Activated CD4-positive, CD25-positive, alpha-beta regulatory T cell treated with anti-CD3 and anti-CD28 coated beads, Interleukin-2, amount 50 U/mL, for 16 hours (primary cell): ENCODE data around the gene PPM1L.

Experiments
- DNase-seq: peaks from one replicate; pipeline ENCODE4 v3.0.0-alpha.2; 2020; ENCODE audit warnings: low read depth, low spot score

The PPM1L gene

DNA sequence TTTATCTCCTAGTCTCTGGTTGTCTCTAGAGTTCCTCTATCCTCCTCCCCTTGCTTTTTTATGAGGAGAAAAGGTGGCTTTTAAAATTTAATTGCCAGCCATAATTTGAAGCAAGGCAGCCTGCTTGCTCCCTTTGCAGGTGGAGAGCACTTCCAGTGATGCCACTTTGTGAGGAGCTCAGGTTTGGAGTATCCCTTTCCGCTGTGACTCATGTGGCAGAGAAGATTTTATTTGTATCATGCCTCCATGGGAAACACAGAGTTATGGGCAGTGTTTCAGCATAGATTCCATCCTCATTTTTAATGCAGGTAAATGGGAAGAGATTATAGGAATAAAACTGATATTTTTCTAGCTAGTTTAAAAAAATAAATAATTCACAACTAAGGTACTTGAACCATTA is 7.0 kb downstream of the PPM1L start:
- no peak for DNase-seq

DNA sequence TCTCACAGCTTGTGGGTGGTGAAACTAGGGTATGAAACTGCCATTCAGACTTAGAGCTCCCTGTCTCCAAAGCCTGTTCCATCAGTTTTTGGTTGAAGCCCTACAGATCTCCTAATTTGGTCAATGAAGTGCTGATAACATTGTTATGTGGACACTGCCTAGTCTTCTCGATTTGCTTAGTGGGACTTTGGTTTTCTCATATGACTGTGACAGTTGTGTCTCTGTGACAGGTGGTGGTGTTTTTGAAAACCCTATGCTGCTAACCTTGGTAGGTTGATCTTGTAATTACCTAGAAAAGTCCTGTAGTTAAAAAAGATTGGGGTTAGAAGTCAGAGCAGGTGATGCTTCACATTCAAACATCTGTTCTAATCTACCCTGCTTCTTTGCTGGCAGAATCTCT is 9.2 kb downstream of the PPM1L start:
- no peak for DNase-seq

DNA sequence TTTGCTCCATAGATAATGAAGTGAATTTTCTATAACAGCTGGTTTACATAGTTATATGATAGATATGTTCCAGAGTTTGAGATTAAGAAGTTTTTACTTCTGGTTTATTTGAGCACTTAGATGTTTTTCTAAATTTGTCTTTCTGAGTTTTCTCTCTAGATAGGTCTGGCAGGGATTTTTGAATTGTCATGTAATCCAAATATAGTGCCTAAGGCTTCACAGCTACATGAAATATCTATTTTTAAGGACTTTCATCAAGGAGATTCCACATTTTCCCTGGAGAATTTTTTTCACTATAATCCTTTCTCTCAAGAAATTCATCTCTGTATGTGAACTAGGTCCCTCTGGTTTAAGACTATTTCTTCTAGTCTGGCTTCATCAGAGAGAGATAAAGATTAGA is 12.0 kb downstream of the PPM1L start:
- no peak for DNase-seq

DNA sequence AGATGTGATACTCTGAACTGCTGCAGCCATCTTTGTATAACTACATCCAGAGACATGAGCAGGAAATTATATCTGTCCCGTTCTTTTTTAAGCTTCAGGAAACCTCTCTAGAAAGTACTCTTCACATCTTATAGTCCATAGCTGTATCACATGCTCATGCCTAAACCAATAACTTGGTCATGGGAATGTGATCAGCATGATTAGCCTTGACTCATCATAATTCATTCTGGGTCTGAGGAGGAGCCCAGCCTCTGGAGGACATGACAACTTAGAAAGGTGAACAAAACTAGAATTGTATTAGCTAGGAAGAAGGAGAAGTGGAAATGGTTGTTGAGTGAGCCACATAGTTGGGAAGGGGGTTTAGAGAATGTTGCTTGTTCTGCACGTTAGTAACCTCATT is 12.9 kb downstream of the PPM1L start:
- DNase-seq = no peak

DNA sequence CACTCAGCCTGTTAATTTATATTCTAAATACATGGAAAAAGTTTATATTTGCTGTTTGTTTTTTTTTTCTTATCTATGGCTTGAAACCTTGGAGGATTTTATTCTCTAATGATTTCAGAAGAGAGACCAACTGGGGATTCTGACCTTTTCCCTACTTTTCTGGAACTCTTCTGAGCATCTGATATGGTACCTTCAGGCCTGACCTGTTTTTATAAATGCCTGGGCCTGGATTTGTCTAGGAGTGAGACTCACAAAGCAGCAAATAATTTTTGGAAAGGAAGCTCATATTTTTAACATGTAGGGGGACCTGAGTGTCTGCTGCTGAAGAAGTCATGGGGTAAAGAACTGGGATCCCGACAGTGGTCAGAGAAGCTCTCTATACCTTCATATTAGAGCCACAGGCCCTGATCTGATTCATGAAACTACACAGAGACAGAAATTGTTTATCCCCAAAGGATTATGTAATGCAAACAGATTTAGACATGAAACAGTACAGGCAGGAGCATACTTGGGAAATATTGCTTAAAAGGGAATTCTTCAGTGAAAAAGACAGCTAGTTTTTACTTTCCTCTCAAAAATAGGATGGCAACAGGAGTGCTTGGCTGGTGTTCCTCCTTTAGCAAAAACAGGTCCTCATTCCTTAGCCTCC is 15.9 kb downstream of the PPM1L start:
- DNase-seq = no peak

DNA sequence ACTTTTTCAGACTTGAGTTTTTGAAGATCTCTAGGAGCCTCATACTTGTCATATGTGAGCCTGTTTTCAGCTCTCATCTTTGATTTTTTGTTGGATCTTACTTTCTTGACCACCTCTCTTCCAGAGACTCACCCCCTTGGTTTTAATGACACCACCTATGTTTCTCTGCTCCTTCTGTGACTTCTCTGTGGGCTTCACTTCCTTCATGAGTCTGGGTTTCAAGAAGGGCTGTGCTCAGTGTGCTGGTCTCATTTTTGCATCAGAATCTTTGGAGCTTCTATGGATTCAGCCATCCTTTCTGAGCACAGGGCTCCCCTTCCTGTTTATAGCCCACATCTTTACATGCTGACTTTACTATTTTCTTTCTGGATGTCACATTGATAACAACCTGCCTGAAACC is 17.7 kb downstream of the PPM1L start:
- DNase-seq = no peak

DNA sequence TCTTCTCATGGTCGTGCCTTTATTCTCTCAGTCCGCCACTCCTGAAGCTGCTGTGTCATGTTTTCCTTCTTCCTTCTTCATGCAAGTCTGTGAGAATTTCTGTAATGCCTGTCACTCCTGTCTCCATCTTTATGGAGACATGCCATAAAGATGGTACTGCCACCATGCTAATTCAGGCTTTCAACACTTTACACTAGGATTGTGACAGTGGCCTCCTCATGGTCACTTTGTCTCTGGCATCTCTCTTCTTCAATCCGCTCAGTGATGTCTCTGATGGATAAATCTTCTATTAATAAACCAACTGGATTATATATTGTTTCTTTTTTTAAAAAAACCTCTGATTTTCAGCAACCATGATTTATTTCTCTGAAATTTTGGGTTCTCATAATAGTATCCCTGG is 18.1 kb downstream of the PPM1L start:
- no peak for DNase-seq

DNA sequence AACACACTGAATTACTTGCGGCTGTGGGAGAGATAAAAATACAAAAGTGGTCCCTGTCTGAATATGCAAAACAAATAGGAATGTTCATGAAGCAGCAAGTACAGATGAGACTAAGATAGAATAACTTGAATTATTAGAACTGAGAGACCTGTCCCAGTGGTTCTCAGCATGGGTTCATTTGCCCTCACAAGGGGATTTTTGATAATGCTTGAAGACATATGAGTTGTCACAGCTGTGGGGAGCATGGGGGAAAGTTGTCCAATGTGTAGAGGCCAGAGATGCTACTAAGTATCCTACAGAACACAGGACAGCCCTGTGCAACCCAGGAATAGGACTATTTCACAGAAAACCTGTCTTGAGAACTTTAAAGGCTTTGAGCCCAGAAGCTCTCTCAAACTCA is 22.4 kb downstream of the PPM1L start:
- no peak for DNase-seq

DNA sequence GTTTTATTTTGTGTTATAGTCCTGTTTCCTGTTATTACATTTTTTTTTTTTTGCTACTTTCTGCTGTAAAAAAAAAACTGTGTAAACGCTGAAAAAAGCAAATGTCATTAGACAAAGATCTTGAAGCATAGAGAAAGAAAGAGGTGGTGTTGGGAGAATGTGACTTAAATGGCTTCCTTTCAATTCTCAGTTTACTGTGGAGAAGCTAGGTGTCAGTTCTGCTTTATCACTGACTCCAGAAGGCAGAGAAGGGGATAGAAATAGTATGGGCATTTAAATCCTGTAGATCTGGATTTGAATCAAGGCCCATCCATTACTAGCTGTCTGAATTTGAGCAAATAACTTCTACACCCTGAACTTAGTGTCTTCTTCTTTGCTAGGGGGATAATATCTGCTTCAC is 23.0 kb downstream of the PPM1L start:
- no peak for DNase-seq

DNA sequence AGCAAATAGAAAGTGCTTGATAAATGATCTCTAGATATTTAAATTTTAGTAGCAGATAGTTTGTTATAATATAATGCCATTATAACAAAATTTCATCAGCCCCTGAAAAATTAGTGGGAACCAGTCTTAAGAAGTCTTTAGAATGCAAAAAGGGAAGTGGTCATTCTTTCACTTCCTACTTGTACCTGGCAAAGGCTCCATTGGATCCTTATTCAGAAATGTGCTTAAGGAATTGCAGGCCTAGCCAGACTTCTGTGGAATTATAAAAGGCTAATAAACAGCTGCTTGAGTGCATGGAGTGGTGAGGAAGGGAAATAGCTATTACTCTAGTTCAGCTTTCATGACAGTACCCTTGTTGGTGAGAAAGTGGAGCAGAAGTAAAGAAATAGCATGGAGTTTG is 24.2 kb downstream of the PPM1L start:
- DNase-seq = no peak

DNA sequence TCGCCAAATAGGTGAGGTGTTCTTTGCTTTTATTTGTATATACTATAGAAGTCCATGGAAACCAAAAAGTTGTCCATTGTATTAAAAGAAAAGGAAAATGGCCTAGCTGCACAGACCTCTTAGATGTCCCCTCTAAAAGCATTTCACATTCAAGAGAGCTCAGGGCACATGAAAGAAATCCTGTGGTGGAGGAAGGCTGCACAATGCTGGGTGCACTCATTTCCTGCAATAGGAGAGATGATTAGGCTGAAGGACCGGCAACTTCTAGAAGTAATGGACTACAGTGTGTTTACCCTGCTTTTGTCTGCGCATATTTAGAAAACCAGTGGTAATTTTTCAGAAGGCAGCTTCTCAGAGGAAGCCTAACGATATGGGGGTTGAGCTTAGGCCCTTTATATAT is 25.4 kb downstream of the PPM1L start:
- DNase-seq = no peak

DNA sequence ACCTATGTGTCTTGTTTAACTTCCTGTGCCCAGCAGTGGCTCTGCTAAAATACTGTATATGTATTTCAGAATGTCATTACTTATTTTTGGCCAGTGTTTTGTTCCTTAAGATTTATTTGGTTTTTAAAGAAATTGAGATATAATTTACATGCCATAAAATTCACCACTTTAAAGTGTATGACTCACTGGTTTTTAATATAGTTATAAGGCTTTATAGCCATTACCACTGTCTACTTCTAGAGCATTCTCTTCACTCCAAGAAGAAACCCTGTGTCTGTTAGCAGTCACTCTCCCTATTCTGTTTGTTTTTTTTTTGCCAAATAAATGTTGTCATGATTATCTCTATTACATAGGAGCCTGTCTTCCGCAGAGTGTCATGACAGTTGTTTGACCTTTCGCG is 25.8 kb downstream of the PPM1L start:
- DNase-seq = no peak

DNA sequence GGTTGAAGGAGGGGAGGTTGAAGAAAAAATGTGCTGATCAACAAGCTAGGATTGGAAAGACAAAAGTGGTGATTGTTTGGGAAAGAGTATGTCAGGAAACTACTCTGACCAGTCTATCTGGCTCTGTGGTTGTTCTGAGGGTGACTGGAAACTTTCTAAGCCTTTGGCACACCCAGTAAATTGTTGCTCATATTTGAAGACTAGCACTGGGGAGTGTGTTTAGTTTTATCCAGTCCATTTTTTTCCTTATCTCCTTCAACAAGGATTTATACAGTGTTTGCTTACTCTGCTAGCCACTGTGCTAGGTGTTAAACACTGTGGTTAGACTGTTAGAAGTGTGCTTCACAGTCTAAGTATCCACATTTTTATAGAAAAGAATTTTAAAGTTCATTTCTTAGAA is 28.8 kb downstream of the PPM1L start:
- DNase-seq = no peak

DNA sequence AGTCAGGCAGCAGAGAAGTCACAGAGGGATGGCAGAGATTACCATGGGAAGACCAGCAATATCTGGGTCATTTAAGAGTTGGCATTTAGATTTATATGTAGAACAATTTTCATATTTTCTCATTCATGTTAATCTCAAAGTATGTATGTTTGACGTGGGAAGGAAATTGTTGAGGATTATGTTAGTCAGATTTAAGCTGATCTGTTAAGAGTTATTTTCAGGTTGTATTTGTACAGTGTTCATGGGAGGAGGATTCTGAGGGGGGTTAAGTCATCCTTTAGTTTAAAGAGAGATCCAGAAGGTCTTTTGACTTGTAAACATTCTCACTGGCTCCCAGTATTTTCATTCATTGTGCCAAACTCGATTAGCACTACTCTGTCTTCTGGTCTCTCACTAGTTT is 34.7 kb downstream of the PPM1L start:
- DNase-seq = no peak

DNA sequence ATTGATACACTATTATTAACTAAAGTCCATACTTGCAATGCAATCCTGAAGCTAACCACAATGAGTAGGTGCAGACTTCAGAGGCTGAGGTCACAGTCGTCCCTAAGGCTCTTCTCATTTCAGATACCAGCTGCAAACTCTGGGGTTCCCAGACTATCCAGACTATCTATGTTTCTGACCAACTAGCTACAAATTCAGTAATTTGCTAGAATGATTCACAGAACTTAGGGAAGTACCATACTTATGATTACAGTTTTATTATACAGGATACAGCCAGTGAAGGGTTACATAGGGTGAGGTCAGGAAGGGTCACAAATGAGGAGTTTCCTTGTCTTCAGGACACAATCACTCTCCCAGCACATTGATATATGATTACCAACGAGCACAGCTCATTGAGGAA is 36.5 kb downstream of the PPM1L start:
- DNase-seq = no peak

DNA sequence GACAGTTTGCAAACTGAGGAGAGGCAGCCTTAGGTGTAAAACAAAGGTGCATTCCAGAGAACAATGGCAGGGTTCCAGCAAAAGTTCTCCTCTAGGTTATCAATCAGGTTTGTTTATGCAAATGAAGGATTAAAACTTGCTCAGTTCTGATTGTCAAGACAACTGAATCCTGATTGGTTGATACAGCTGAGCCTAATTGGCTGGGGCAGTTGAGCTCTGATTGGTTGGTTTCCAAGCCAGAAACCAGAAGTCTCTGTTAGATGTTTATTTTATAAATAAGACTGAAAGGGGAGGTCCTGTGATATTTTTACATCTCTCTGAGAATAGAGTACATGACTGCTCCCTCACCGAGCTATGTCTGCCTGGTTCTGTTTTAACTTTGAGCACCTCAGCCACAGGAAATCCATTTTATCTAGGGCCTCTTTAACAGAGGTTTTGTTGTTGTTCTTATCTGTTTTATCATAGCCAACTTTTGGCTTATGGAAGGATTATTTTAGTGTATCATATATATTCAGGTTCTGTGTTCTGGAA is 37.8 kb downstream of the PPM1L start:
- no peak for DNase-seq

DNA sequence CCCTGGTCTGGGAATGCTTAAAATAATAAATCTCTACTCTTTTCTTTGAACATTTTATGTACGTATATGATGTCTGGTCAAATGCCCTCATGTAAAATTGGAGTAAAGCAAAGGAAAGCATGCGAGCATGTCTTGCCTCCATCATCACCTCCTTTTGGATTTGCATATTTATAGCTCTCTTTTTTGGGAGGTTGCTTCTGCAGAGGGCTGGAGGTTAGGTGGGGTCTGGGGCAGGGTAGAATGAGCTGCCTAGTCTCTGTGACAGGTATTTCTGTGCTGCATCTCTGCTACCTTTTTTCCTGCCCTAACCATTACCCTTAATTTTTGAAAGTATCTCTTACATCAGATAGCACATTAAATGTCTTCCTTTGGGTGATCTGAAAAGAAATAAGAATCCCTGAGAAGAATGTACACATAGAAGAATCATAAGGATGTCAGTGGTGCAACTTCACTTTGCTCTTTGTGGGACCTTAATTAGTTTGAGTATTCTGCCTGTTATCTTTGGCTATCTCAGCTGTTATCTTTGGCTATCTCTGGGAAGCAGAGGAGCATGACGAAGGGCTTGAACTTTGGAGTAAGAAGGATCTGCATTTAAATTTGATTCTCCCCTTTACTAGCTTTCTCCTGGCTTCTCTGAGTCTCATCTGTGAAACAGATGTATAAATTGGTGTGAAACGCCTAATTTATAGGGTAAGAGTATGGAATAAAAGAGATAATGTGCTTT is 40.2 kb downstream of the PPM1L start:
- DNase-seq = no peak

DNA sequence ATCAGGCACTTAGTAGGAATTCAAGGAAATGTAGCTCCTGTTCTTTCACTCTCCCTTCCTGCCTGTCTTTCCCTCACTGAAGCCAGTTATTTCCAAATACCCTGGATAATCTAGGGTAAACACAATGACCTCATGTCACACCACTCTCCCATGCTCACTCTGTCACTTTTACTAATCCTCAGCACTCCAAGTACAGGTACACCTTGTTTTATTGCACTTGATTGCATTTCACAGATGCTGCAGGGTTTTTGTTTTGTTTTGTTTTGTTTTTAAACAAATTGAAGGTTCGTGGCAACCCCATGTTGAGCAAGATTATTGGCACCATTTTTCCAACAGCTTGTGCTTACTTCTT is 40.8 kb downstream of the PPM1L start:
- no peak for DNase-seq

DNA sequence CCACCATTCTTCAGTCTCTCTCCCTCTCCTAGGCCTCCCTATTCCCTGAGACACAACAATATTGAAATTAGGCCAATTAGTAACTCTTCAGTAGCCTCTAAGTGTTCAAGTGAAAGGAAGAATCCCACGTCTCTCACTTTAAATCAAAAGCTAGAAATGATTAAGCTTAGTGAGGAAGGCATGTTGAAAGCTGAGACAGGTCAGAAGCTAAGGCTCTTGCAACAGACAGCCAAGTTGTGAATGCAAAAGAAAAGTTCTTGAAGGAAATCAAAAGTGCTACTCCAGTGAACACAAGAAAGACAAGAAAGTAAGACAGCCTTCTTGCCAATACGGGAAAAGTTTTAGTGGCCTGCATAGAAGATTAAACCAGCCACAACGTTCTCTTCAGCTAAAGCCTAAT is 41.3 kb downstream of the PPM1L start:
- DNase-seq = no peak

DNA sequence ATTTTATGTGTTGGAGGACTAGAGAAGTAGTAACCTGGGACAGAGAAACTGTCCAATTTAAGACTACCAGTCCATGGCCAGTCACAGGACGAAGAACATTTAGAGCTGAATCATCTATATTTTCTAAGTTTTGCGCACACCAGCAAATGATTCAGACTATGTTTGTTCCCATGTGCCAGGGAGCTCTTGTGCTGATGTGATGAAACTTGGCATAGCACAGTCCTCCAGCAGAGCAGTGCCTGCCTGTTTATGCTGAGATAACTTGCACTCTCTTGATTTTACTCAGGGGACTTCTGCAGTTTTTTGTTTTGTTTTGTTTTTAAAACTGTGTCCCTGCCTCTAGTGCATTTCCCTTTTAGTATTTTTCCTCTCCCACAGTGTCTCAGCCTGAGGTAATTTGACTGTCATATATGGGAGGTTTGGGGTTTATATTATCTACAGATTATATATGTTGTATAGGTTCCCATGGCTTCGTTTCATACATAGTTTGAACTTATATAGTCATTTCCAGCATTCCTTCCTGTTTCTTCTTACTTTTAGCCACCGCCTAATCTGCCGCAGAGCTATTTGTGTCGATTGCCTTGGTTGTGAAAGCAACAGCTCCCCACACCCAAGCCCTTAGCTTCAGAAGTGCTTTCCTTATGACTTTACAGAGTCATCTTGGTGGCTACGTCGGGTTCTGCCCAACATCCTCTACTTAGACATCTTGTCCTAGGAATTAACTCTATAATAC is 45.5 kb downstream of the PPM1L start:
- DNase-seq = no peak

DNA sequence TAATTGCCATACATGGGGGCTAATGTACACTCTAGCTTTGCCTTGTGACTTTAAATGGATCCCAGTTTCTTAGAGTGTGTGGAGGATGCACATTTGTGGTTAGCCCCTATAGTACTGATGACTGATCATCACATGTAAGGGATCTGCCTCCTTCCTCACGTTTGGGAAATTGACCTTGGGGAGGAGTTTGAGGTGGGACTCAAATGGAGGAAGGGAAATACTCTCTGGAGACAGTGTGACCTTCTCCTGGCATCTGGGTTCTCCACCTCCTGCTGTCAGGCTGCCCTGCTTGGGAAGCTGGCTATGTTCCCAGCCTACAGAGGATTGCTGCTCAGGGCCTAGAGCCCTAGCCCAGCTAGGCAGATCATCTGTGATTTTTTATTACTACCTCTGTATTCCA is 48.7 kb downstream of the PPM1L start:
- no peak for DNase-seq

DNA sequence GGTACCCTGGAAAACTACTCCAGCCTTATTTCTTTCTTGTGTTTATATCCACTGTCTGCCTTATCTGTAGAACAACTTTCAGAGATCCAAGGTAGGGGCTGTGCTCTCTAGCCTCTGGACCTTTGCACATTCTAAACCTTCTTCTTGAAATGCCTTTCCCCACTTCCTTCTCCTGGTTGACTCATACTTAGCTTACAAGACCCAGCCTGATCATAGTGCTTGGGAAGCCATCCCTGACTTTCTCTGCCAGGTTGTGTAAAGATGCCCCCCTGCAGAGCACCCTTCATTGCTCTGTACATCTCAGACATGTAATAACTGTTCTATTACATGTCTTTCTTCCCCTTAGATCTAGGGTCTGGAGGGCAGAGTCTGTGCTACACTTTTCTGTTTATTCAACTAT is 50.1 kb downstream of the PPM1L start:
- no peak for DNase-seq

DNA sequence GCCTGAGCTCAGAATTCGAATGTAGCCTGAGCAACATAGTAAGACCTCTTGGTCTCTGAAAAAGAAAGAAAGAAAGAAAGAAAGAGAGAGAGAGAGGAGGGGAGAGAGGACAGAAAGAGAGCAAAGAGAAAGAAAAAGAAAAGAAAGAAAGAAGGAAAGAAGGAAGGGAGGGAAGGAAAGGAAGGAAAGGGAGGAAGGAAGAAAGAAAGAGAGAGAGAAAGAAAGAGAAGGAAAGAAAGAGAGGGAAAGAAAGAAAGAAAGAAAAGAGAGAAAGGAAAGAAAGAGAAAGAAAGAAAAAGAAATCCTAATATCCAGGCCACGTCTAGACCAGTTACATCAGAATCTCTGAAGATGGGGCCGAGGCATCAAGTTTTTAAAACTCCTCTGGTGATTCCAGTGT is 50.7 kb downstream of the PPM1L start:
- no peak for DNase-seq
